ENCODE data around the gene CACNA1C.

CACNA1C gene

DNA sequence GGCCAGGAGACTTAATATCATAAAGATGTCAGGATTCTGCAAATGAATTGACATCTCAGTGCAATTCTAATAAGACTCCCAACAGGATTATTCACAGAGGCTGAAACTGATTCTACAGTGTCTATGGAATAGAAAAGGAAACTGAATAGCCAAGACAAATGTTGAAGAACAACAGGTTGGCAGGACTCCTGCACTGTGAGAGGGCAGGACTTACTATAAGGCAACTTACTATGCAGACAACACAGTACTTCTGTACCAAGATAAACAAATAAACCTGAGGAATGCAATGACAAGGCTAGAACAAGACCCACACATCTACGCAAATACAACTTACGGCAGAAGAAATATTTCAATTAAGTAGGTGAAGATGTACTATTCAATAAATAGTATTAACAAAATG lies 609.7 kb downstream of the CACNA1C start:
- Histone ChIP-seq H2AFZ (ENCODE audit: low read depth) (no peak overlapping the region), H4K20me1 (ENCODE audit: insufficient read depth) (no peaks in the 10 kb centered on the region), H3K9ac (no peak overlapping the region), H3K4me2 (no peak overlapping the region), H3K4me1 (ENCODE audit: low read depth, poor library complexity, severe bottlenecking) (no peaks in the 10 kb centered on the region), H3K36me3 (ENCODE audit: insufficient read depth) (no peaks in the 10 kb centered on the region), H3K27ac (no peak overlapping the region), H3K27me3 (ENCODE audit: insufficient read depth, low read depth) (no peaks in the 10 kb centered on the region), H3K79me2 (ENCODE audit: insufficient read depth, low read depth) (no peaks in the 10 kb centered on the region), H3K4me3 (IDR thresholded peaks at IDR 0.05; ENCODE audit: insufficient read depth, low read depth, low read length) (no peak overlapping the region)
- TF ChIP-seq, protein P1, sequence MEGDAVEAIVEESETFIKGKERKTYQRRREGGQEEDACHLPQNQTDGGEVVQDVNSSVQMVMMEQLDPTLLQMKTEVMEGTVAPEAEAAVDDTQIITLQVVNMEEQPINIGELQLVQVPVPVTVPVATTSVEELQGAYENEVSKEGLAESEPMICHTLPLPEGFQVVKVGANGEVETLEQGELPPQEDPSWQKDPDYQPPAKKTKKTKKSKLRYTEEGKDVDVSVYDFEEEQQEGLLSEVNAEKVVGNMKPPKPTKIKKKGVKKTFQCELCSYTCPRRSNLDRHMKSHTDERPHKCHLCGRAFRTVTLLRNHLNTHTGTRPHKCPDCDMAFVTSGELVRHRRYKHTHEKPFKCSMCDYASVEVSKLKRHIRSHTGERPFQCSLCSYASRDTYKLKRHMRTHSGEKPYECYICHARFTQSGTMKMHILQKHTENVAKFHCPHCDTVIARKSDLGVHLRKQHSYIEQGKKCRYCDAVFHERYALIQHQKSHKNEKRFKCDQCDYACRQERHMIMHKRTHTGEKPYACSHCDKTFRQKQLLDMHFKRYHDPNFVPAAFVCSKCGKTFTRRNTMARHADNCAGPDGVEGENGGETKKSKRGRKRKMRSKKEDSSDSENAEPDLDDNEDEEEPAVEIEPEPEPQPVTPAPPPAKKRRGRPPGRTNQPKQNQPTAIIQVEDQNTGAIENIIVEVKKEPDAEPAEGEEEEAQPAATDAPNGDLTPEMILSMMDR (conservative IDR thresholded peaks at IDR 0.05; ENCODE audit: low read depth, low read length) = no peak

DNA sequence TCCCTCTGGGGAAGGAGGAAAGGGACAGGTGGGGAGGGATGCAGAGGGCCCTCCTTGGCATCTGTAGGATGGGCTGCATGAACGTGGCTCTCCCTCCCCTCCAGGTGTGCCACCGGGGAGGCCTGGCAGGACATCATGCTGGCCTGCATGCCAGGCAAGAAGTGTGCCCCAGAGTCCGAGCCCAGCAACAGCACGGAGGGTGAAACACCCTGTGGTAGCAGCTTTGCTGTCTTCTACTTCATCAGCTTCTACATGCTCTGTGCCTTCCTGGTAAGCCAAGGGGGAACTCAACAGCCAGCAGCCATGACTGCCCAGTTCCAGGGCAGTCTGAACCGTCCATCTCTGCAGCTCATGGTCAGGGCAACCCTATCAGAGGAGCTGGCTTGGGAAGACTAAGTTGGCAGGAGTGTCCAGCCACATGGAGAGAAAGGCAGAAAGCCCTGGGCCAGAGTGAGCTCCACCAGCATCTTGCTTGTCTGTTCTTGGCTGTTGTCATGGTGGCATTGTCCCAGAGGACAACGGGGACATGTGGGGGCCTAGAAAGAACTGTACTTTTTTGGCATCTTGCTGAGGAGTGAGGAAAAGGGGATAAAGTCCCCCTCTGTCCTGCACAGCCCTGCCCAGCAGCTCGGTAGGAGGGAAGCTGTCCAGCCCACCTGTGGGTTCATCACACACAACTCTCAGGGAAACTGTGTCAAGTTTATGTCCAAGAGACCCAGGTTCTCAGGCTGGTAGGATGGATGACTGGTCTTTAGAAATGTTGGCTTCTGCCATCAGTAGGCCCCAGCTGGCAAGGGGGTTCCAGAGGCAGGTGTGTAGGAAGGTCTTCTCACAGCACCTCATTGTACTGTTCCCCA lies 612.2 kb downstream of the CACNA1C start:
- Histone ChIP-seq H3K27me3 (ENCODE audit: insufficient read depth, low read depth) (no peaks in the 10 kb centered on the region), H2AFZ (ENCODE audit: low read depth) (no peak overlapping the region), H3K4me3 (IDR thresholded peaks at IDR 0.05; ENCODE audit: insufficient read depth, low read depth, low read length) (no peak overlapping the region), H3K36me3 (ENCODE audit: insufficient read depth) (no peaks in the 10 kb centered on the region), H3K9ac (no peak overlapping the region), H3K27ac (no peak overlapping the region), H3K4me2 (no peak overlapping the region), H4K20me1 (ENCODE audit: insufficient read depth) (no peaks in the 10 kb centered on the region), H3K79me2 (ENCODE audit: insufficient read depth, low read depth) (no peaks in the 10 kb centered on the region), H3K4me1 (ENCODE audit: low read depth, poor library complexity, severe bottlenecking) (no peaks in the 10 kb centered on the region)
- TF ChIP-seq, protein P1 (conservative IDR thresholded peaks at IDR 0.05; ENCODE audit: low read depth, low read length) = no peak

DNA sequence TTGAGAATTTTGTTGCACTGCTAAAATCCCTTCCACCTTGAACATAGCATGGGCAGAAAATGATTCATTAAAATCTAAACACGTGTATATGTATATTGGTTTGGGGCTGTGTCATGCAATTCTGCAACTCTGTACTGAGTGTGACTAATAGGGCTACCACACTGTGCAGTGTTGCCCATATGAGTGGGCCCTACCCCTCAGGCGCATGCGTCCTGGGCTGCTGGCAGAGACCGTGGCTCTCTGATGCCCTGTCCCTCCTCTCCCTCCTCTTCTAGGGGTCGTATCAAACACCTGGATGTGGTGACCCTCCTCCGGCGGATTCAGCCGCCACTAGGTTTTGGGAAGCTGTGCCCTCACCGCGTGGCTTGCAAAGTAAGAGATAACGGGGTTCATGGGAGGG lies 613.6 kb downstream of the CACNA1C start:
- Histone ChIP-seq H3K36me3 (ENCODE audit: insufficient read depth) (no peaks in the 10 kb centered on the region), H2AFZ (ENCODE audit: low read depth) (no peak overlapping the region), H3K27me3 (ENCODE audit: insufficient read depth, low read depth) (no peaks in the 10 kb centered on the region), H3K4me2 (no peak overlapping the region), H3K27ac (no peak overlapping the region), H3K9ac (no peak overlapping the region), H4K20me1 (ENCODE audit: insufficient read depth) (no peaks in the 10 kb centered on the region), H3K4me3 (IDR thresholded peaks at IDR 0.05; ENCODE audit: insufficient read depth, low read depth, low read length) (no peak overlapping the region), H3K79me2 (ENCODE audit: insufficient read depth, low read depth) (no peaks in the 10 kb centered on the region), H3K4me1 (ENCODE audit: low read depth, poor library complexity, severe bottlenecking) (no peaks in the 10 kb centered on the region)
- TF ChIP-seq, protein P1 (conservative IDR thresholded peaks at IDR 0.05; ENCODE audit: low read depth, low read length) = no peak

DNA sequence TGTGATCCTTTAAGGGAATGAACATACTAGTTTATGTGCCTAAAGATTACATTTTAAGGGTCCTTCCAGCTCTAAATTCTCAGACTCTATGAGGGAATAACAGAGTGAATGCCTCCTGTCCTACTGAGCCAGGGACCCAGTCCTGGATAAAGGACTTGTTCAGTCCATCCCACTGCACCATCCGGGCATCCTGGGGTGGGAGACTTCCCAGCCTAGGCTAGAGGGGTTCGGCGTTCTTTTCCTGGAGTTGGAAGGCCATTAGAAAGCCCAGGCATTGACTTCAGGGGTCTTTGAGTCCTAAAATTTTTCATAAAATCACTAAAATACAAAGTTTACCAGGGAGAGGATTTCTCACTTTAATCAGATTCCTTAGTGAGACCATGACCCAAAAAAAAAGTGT lies 614.1 kb downstream of the CACNA1C start:
- TF ChIP-seq, protein P1 (conservative IDR thresholded peaks at IDR 0.05; ENCODE audit: low read depth, low read length) = no peak
- Histone ChIP-seq H3K27ac (no peak overlapping the region), H4K20me1 (ENCODE audit: insufficient read depth) (no peaks in the 10 kb centered on the region), H3K79me2 (ENCODE audit: insufficient read depth, low read depth) (no peaks in the 10 kb centered on the region), H2AFZ (ENCODE audit: low read depth) (no peak overlapping the region), H3K4me1 (ENCODE audit: low read depth, poor library complexity, severe bottlenecking) (no peaks in the 10 kb centered on the region), H3K36me3 (ENCODE audit: insufficient read depth) (no peaks in the 10 kb centered on the region), H3K4me2 (no peak overlapping the region), H3K27me3 (ENCODE audit: insufficient read depth, low read depth) (no peaks in the 10 kb centered on the region), H3K9ac (no peak overlapping the region), H3K4me3 (IDR thresholded peaks at IDR 0.05; ENCODE audit: insufficient read depth, low read depth, low read length) (no peak overlapping the region)
